HK-2 (cell line): ENCODE results near the gene SGSM1.
A peak's percentile ranks its signal among the peaks of the same experiment; 100 is the strongest.
"Not testable (repeated sequence)": the region's sequence is repeated elsewhere in the genome, so short reads cannot be mapped to it uniquely, and the experiment has no call there.

ENCODE experiments used
- DNase-seq: peaks from one replicate; pipeline ENCODE4 v3.0.0-alpha.2; 2018; ENCODE audit not compliant: unreplicated experiment

SGSM1 gene

GRCh38 chr22:24894220-24894975 is 88.4 kb downstream of the SGSM1 start:
- peak; percentile 83 for DNase-seq

- DNase-seq: peak; percentile 6
Measured at GRCh38 chr22:24894998-24895397, 89.0 kb downstream of the SGSM1 start.

- no peak for DNase-seq
Measured at GRCh38 chr22:24901448-24901847, 95.4 kb downstream of the SGSM1 start.

DNA sequence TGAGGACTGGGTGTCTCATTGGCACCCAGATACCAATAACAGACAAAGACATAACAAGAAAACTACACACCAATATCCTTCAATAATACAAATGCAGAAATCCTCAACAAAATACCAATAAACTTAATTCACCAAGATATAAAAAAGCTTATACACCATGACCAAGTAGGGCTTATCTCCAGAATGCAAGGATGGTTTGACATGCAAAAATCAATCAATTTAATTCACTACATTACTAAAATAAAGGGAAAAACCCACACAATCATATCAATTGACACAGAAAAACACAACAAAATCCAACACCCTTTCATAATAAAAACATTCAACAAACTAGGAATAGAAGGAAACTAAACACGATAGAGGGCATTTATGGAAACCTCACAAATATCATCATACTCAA is 99.9 kb downstream of the SGSM1 start:
- DNase-seq: no peak

DNA sequence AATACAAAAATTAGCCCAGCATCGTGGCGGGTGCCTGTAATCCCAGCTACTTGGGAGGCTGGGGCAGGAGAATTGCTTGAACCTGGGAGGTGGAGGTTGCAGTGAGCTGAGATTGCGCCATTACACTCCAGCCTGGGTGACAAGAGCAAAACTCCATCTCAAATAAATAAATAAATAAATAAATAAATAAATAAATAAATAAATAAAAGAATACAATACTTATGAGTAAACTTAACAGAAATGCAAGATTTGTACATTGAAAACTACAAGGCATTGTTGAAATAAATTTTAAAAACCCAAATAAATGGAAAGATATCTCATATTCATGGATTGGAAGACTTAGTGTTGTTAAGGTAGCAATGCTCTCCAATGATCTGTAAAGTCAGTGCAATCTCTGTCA is 101.1 kb downstream of the SGSM1 start:
- DNase-seq: not testable (repeated sequence)

DNA sequence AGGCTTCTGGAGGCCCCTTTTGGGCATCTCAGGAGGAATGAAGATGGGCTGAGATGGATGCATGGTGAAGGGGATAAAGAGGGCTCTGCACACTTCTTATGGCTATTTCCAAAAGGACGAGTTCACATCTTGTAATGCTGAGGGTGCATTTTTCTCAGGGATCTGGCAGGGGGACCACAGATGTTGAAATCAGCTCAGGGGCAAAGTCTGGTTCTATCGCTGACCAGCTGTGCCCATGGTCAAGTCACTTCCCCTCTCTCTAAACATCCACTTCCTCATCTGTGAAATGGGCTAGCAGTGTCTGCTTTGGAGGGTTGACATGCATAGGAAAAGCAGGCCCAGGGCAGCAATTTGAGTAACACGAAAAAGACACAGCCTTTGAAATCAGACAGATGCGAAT is 114.0 kb downstream of the SGSM1 start:
- DNase-seq: no peak

DNA sequence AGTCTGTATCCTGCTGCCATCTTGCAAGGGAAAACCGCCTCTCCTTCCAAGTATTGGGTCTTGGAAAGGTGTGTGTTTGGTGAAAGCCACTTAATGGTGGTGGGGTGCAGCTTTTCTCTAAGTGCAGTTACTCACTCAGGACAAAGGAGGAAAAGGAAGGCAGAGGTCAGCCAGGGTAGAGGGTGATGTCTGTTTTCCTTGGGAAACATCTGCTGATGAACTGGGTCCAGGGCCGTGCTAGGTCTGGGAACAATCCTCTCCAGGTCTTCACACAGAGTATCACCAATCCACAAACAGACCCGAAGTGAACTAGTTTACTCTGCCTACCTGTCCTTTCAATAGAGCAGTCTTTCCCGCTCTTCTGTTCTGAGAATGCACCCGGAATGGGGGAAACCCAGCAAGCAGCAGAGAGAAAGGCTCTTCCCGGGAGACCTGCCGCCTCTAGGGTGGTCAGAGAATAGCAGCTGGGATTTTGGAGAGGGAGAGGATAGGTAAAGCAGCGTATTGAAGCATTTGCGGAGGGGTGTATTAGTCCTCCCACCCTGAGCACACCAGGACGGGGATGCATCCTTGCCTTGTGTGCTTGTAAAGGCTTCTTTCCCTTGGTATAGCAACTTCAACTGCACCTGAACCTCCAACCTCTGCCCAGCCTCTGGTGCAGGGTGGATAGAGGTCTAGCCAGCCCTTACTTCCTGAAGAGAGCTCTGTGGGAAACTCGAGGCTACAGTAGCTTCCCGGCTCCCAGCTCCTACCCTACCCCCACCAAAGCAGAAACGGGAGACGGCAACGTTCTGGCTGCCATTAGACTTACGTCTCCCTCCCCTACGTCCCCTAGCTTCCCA is 119.8 kb downstream of the SGSM1 start:
- no peak for DNase-seq

GRCh38 chr22:24926428-24926725 is 120.4 kb downstream of the SGSM1 start:
- no peak for DNase-seq

GRCh38 chr22:24926849-24927579 is 121.0 kb downstream of the SGSM1 start:
- DNase-seq: no peak

DNA sequence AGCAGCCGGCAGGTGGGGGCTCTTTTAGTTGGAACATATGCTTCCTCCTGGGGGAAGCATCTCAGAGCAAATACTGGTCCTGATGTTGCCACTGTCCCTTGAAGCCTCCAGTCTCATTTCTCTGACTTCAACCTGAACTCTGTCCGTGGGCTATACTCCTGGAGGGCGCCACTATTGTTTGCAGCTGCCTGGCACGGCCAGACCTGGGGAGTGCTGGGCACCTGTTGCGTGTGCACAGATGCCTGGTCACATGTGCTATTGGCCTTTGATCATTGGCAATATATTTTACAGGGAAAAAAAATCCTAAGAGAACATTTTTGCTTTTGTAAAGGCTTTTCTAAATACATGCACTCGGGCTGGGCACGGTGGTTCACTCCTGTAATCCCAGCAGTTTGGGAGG is 122.3 kb downstream of the SGSM1 start:
- DNase-seq: no peak

- no peak for DNase-seq
Measured at GRCh38 chr22:24930678-24931077, 124.7 kb downstream of the SGSM1 start.

GRCh38 chr22:24935771-24936483 is 129.9 kb downstream of the SGSM1 start:
- DNase-seq: no peak

DNA sequence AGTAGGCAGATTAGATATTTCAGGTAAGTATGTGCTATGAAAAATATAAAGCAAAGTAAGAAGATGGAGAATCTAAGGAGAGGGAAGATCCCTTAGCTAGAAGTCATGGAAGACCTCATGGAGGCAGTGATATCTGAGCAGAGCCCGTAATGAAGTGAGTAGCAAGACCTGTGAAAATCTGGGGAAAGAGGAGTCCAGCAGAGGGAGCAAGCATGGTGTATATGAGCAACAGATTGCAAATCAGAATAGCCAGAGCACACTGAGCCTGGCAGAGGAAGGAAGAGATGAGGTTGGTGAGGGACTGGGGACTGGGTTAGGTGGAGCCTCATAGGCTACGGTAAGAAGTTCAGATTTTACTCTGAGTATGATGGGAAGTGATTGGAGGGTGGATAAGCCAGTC is 131.1 kb downstream of the SGSM1 start:
- DNase-seq: no peak

- DNase-seq: peak; percentile 21
Measured at GRCh38 chr22:24938741-24939341, 132.8 kb downstream of the SGSM1 start.

DNA sequence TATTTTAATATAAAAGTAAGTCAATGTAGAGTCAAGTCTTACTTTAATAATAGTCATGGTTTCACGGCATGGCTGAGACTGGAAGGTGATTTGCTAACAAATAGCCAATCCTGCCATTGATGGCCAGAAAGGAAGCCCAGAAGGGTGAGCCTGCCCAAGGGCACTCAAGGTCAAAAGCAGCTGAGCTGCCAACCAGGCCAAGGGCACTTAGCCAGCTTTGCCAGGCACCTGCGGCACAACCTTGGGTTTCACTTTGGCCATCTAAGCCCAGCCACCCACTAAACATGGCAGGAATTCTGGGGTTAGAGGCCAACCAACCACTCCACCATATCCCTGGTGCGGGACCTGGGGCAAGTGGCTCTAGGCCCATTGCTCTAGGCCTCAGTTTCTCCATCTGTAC is 136.3 kb downstream of the SGSM1 start:
- no peak for DNase-seq

DNA sequence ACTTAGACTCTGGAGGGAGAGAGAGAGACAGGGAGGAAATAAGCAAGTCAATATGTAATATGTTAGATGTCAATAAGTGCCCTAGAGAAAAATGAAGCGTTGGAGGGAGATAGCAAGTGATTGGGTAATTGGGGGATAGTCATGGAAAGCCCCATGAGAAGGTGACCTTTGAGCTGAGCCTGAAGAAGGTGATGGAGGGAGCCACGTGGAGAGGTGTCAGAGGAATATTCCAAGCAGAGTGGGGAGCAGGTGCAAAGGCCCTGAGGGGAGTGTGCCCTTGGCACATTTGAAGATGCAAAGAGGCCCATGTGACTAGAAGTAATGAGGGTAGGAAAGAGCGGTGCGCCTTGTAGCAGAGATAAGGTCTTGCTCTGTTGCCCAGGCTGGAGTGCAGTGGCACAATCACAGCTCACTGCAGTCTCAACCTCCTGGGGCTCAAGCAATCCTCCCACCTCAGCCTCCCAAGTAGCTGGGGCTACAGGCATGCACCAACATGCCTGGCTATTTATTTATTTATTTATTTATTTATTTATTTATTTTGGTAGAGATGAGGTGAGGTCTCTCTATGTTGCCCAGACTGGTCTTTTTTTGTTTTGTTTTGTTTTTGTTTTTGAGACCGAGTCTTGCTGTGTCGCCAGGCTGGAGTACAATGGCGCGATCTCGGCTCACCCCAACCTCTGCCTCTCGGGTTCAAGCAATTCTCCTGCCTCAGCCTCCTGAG is 138.4 kb downstream of the SGSM1 start:
- DNase-seq: no peak

GRCh38 chr22:24945430-24945829 is 139.4 kb downstream of the SGSM1 start:
- DNase-seq: no peak

GRCh38 chr22:24947383-24947782 is 141.4 kb downstream of the SGSM1 start:
- no peak for DNase-seq

DNA sequence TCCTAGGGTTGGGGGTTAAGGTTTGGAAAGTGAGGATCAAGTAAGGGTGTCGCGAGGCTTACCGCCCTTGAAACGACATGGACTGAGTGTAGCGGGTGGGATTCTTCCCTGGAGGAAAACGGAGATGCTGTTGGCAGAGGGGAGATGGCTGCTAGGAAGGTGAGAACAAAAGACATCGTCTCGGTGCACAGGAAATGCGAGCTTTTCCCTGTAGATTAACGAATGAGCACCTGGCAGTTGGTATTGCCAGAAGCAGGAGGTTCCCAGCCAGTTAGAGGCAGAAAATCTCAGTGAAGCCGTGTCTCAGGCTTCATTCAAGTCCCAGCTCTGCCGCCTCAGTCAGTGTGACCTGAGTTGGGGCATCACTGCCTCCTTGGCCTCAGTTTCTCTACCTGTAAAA is 141.9 kb downstream of the SGSM1 start:
- no peak for DNase-seq

GRCh38 chr22:24948356-24949202 is 142.6 kb downstream of the SGSM1 start:
- DNase-seq: no peak
